CD14-positive monocyte (primary cell): Measurements from ENCODE around the gene NQO1. TPM values are rescaled to one million over a fixed set of nuclear protein-coding genes. Genes with fewer than 3 reads are reported as not detected.

Experiments used
- DNase-seq, 3 donors: peaks; one replicate each; pipeline ENCODE4 v3.0.0-alpha.2; 2011 to 2022
- H2AFZ ChIP-seq: 2 replicates; pipeline ENCODE4 v1.6.0; 2012; ENCODE audit warnings: mild to moderate bottlenecking, low read depth, low read length, inconsistent platforms; ENCODE audit not compliant: insufficient read depth, poor library complexity, severe bottlenecking
- H3K27ac ChIP-seq, 2 donors: 1 replicate in 1 of 2; 2 replicates in 1 of 2; pipeline ENCODE4 v1.5.1; 2012 to 2013; ENCODE audit warnings: low read length in 2 of 2, control low read depth in 1 of 2, inconsistent platforms in 1 of 2, low read depth in 1 of 2, mild to moderate bottlenecking in 1 of 2
- H3K27me3 ChIP-seq, 2 donors: one replicate each; pipeline versions ENCODE4 v1.6.0 to v1.6.1; 2011 to 2013; ENCODE audit warnings: low read length in 2 of 2; ENCODE audit not compliant: control insufficient read depth in 2 of 2, insufficient read depth in 2 of 2
- H3K36me3 ChIP-seq, 2 donors: replicated peaks in 1 of 2; 1 replicate in 1 of 2; 2 replicates in 1 of 2; pipeline versions ENCODE4 v1.5.1 to v1.6.1; 2012 to 2013; ENCODE audit warnings: low read length in 2 of 2, control low read depth in 1 of 2, inconsistent platforms in 1 of 2, mild to moderate bottlenecking in 1 of 2; ENCODE audit not compliant: insufficient read depth in 2 of 2, control insufficient read depth in 1 of 2
- H3K4me1 ChIP-seq, 2 donors: 1 replicate in 1 of 2; 2 replicates in 1 of 2; pipeline versions ENCODE4 v1.5.1 to v1.6.1; 2012 to 2013; ENCODE audit warnings: low read length in 2 of 2, control low read depth in 1 of 2, inconsistent platforms in 1 of 2, mild to moderate bottlenecking in 1 of 2, moderate library complexity in 1 of 2; ENCODE audit not compliant: insufficient read depth in 2 of 2, control insufficient read depth in 1 of 2
- H3K4me2 ChIP-seq: replicated peaks from 2 replicates; pipeline ENCODE3; 2012; ENCODE audit warnings: low read length, moderate library complexity, mild to moderate bottlenecking; ENCODE audit not compliant: poor library complexity, severe bottlenecking; ENCODE audit errors: extremely low read depth
- H3K4me3 ChIP-seq, 3 experiments: fragments of 200-600 bp in 1 of 3; sonication (generic) in 1 of 3; replicated peaks in 1 of 3; 1 replicate in 2 of 3; 2 replicates in 1 of 3; pipeline ENCODE4 v1.5.1; 2011 to 2013; ENCODE audit warnings: low read length in 3 of 3, mild to moderate bottlenecking in 3 of 3, control low read depth in 2 of 3, low read depth in 2 of 3, inconsistent platforms in 1 of 3, moderate library complexity in 1 of 3
- H3K79me2 ChIP-seq: 2 replicates; pipeline ENCODE4 v1.6.0; 2012; ENCODE audit warnings: mild to moderate bottlenecking, control low read depth, inconsistent platforms, low read length, moderate library complexity; ENCODE audit not compliant: insufficient read depth
- H3K9ac ChIP-seq: 2 replicates; pipeline ENCODE4 v1.6.0; 2017; ENCODE audit warnings: low read length, mild to moderate bottlenecking; ENCODE audit not compliant: insufficient read depth, poor library complexity, severe bottlenecking
- H3K9me3 ChIP-seq, 2 donors: replicated peaks in 1 of 2; 1 replicate in 1 of 2; 2 replicates in 1 of 2; pipeline versions ENCODE4 v1.5.1 to v1.6.1; 2012 to 2013; ENCODE audit warnings: low read length in 2 of 2, control low read depth in 1 of 2; ENCODE audit not compliant: control insufficient read depth in 1 of 2, insufficient read depth in 1 of 2
- H4K20me1 ChIP-seq: 2 replicates; pipeline ENCODE4 v1.6.0; 2012; ENCODE audit warnings: mild to moderate bottlenecking, low read length, control low read depth, moderate library complexity; ENCODE audit not compliant: insufficient read depth
- H3K27ac Mint-ChIP-seq, 7 donors: one replicate each; pipeline ENCODE4 v1.8.0; 2020; ENCODE audit warnings: mild to moderate bottlenecking in 7 of 7, mixed read lengths in 7 of 7, moderate library complexity in 6 of 7, inconsistent platforms in 2 of 7
- H3K27me3 Mint-ChIP-seq, 3 donors: one replicate each; pipeline ENCODE4 v1.8.0; 2021 to 2022; ENCODE audit warnings: low read depth in 3 of 3, mild to moderate bottlenecking in 3 of 3, mixed read lengths in 3 of 3, moderate library complexity in 3 of 3, inconsistent platforms in 1 of 3
- H3K36me3 Mint-ChIP-seq, 2 donors: one replicate each; pipeline ENCODE4 v1.8.0; 2020; ENCODE audit warnings: mixed read lengths in 2 of 2, inconsistent platforms in 1 of 2, mild to moderate bottlenecking in 1 of 2
- H3K4me1 Mint-ChIP-seq: one replicate; pipeline ENCODE4 v1.8.0; 2020; ENCODE audit warnings: mild to moderate bottlenecking, mixed read lengths
- H3K4me3 Mint-ChIP-seq, 2 donors: one replicate each; pipeline ENCODE4 v1.8.0; 2020; ENCODE audit warnings: mild to moderate bottlenecking in 2 of 2, mixed read lengths in 2 of 2, moderate library complexity in 1 of 2
- H3K9me3 Mint-ChIP-seq, 7 donors: one replicate each; pipeline ENCODE4 v1.8.0; 2020 to 2022; ENCODE audit warnings: mixed read lengths in 7 of 7, mild to moderate bottlenecking in 6 of 7, moderate library complexity in 6 of 7, inconsistent platforms in 2 of 7
- CTCF ChIP-seq: fragments of 200-600 bp; IDR thresholded peaks from one replicate; pipeline ENCODE4 v1.8.0; 2022; ENCODE audit warnings: antibody characterized with exemption, mild to moderate bottlenecking
- WGBS: methylation state at CpG from one replicate; pipeline ENCODE4 v1.1.5; 2013; ENCODE audit warnings: missing lambda C conversion rate; ENCODE audit not compliant: insufficient coverage; 5-methylcytosine and 5-hydroxymethylcytosine counted together
- intact Hi-C, 2 donors: fragments of 100-400 bp; cut with micrococcal nuclease; formaldehyde crosslinking; loops; one replicate each; pipeline versions ENCODE4 v1.15.0 to v1.15.1; 2023
- polyA plus RNA-seq, 3 donors: library from polyadenylated mRNA; depleted of rRNA in 1 of 3; unstranded in 2 of 3; stranded (reverse) in 1 of 3; fragments of 300-500 nt in 2 of 3; fragments of >200 nt in 1 of 3; fragmentation: Illumina TruSeq in 2 of 3; gene quantifications; 1 replicate in 2 of 3; 2 replicates in 1 of 3; pipeline ENCODE4 v1.2.3, GENCODE V29; 2012 to 2021

Gene NQO1
- polyA plus RNA-seq, 3 donors = 0.51 to 3.9 (median 3.0) TPM

GRCh38 chr16:69693916-69694315, 32.4 kb downstream of the NQO1 start:
- no peak for TF ChIP-seq CTCF
- Histone ChIP-seq H3K79me2 (no peaks in the 10 kb centered on the region), H3K27me3 (no peaks in the 10 kb centered on the region), H2AFZ (no peak overlapping the region), H3K27ac (no peak overlapping the region), H3K9ac (no peak overlapping the region), H3K4me1 (no peaks in the 10 kb centered on the region), H4K20me1 (no peaks in the 10 kb centered on the region), H3K4me3 (no peak overlapping the region), H3K36me3 (peaks cover 61 to 89% of the 10 kb centered on the region in 2 donors), H3K4me2 (no peak overlapping the region), H3K9me3 (no peaks in the 10 kb centered on the region)
- Mint-ChIP-seq H3K4me3 (no peak overlapping the region), H3K9me3 (no peaks in the 10 kb centered on the region), H3K27me3 (no peaks in the 10 kb centered on the region), H3K36me3 (peaks cover 60 to 74% of the 10 kb centered on the region in 2 donors), H3K4me1 (no peaks in the 10 kb centered on the region), H3K27ac (no peak overlapping the region)
- DNase-seq = no peak
- WGBS = no CpG with 5 or more reads among the region's 2 CpGs
- intact Hi-C loops = no loop called here

- H3K27me3 ChIP-seq = no peaks in the 10 kb centered on the region
- no peak overlapping the region for H3K27ac Mint-ChIP-seq
- no peaks in the 10 kb centered on the region for H3K27me3 Mint-ChIP-seq
- intact Hi-C loops = no loop called here
- H3K9ac ChIP-seq = no peak overlapping the region
- peaks cover 64 to 84% of the 10 kb centered on the region in 2 donors for H3K36me3 ChIP-seq
- no peak for TF ChIP-seq CTCF
- no peak for DNase-seq
- no peaks in the 10 kb centered on the region for H3K9me3 Mint-ChIP-seq
- H2AFZ ChIP-seq = no peak overlapping the region
- no peak overlapping the region for H3K4me3 ChIP-seq
- no peaks in the 10 kb centered on the region for H3K4me1 Mint-ChIP-seq
- no peaks in the 10 kb centered on the region for H3K79me2 ChIP-seq
- peaks cover 54 to 74% of the 10 kb centered on the region in 2 donors for H3K36me3 Mint-ChIP-seq
- no peaks in the 10 kb centered on the region for H4K20me1 ChIP-seq
- H3K4me3 Mint-ChIP-seq = no peak overlapping the region
- H3K4me1 ChIP-seq = no peaks in the 10 kb centered on the region
- H3K9me3 ChIP-seq = no peaks in the 10 kb centered on the region
- 100% methylated on average over 2 of the region's 4 CpGs for WGBS
- no peak overlapping the region for H3K27ac ChIP-seq
- H3K4me2 ChIP-seq = no peak overlapping the region
These were observed 34.1 kb downstream of the NQO1 start for GRCh38 chr16:69691980-69692911.
